ENCODE data around the gene BEGAIN. TPM values are rescaled to one million over a fixed set of nuclear protein-coding genes. Genes with fewer than 3 reads are reported as not detected.

The BEGAIN gene
- total RNA-seq, 4 donors from 2014 or later = 3.5 to 7.1 (median 6.6) TPM

GRCh38 chr14:100581228-100582145 lies 5.7 kb downstream of the BEGAIN start:
- DNase-seq (ENCODE audit: extremely low spot score) = no peak
- intact Hi-C loops (cut with DNase I) = no loop called here
- peaks cover 3 to 6% (median 5%) of the 10 kb centered on the region in 4 donors for H3K4me1 ChIP-seq

GRCh38 chr14:100580316-100581227 lies 6.6 kb downstream of the BEGAIN start:
- no peak for DNase-seq (ENCODE audit: extremely low spot score)
- no peak for TF ChIP-seq EP300 (IDR thresholded peaks at IDR 0.05)
- TF ChIP-seq POLR2A (IDR thresholded peaks at IDR 0.05; ENCODE audit: low read depth) = no peak
- no peak for TF ChIP-seq POLR2AphosphoS5 (IDR thresholded peaks at IDR 0.05)
- TF ChIP-seq CTCF (IDR thresholded peaks at IDR 0.05) = no peak
- Histone ChIP-seq H3K4me1 (no peaks in the 10 kb centered on the region), H3K4me3 (no peak overlapping the region), H3K27me3 (peaks cover 0 to 1% (median 0%) of the 10 kb centered on the region in 4 donors), H3K36me3 (no peaks in the 10 kb centered on the region), H3K9me3 (peaks cover 0 to 4% (median 2%) of the 10 kb centered on the region in 4 donors), H3K27ac (replicated peaks in 1 of 4) (no peak overlapping the region)
- WGBS = 93% methylated on average over 8 of the region's 14 CpGs
- intact Hi-C loops (cut with DNase I) = no loop called here

More at GRCh38 chr14:100581228-100582145, 5.7 kb downstream of the BEGAIN start:
- Histone ChIP-seq H3K27me3 (peaks cover 0 to 10% (median under 1%) of the 10 kb centered on the region in 4 donors), H3K27ac (replicated peaks in 1 of 4) (no peak overlapping the region), H3K9me3 (peaks cover 0 to 4% (median 2%) of the 10 kb centered on the region in 4 donors), H3K36me3 (no peaks in the 10 kb centered on the region), H3K4me3 (no peak overlapping the region)
- no peak for TF ChIP-seq POLR2AphosphoS5 (IDR thresholded peaks at IDR 0.05)
- no peak for TF ChIP-seq POLR2A (IDR thresholded peaks at IDR 0.05; ENCODE audit: low read depth)
- no peak for TF ChIP-seq CTCF (IDR thresholded peaks at IDR 0.05)
- no peak for TF ChIP-seq EP300 (IDR thresholded peaks at IDR 0.05)
- 85% methylated on average over 14 of the region's 28 CpGs for WGBS

GRCh38 chr14:100578552-100578951 lies 8.7 kb downstream of the BEGAIN start:
- WGBS = 98% methylated on average over 4 of the region's 4 CpGs
- Histone ChIP-seq H3K27ac (replicated peaks in 1 of 4) (no peak overlapping the region), H3K27me3 (peaks cover 0 to 7% (median 0%) of the 10 kb centered on the region in 4 donors), H3K4me1 (no peaks in the 10 kb centered on the region), H3K36me3 (no peaks in the 10 kb centered on the region), H3K9me3 (peaks cover 0 to 4% (median 2%) of the 10 kb centered on the region in 4 donors), H3K4me3 (no peak overlapping the region)
- DNase-seq (ENCODE audit: extremely low spot score) = no peak
- TF ChIP-seq POLR2AphosphoS5 (IDR thresholded peaks at IDR 0.05) = no peak
- TF ChIP-seq POLR2A (IDR thresholded peaks at IDR 0.05; ENCODE audit: low read depth) = no peak
- TF ChIP-seq CTCF (IDR thresholded peaks at IDR 0.05) = no peak
- TF ChIP-seq EP300 (IDR thresholded peaks at IDR 0.05) = no peak
- intact Hi-C loops (cut with DNase I) = no loop called here

GRCh38 chr14:100577986-100578431 lies 9.2 kb downstream of the BEGAIN start:
- TF ChIP-seq EP300 (IDR thresholded peaks at IDR 0.05) = no peak
- TF ChIP-seq POLR2AphosphoS5 (IDR thresholded peaks at IDR 0.05) = no peak
- TF ChIP-seq POLR2A (IDR thresholded peaks at IDR 0.05; ENCODE audit: low read depth) = no peak
- TF ChIP-seq CTCF (IDR thresholded peaks at IDR 0.05) = no peak
- Histone ChIP-seq H3K4me1 (no peaks in the 10 kb centered on the region), H3K27me3 (peaks cover 0 to 13% (median 0%) of the 10 kb centered on the region in 4 donors), H3K27ac (replicated peaks in 1 of 4) (no peak overlapping the region), H3K36me3 (no peaks in the 10 kb centered on the region), H3K9me3 (peaks cover 0 to 4% (median 2%) of the 10 kb centered on the region in 4 donors), H3K4me3 (no peak overlapping the region)
- intact Hi-C loops (cut with DNase I) = no loop called here
- WGBS = 93% methylated on average over 5 of the region's 8 CpGs
- DNase-seq (ENCODE audit: extremely low spot score) = no peak

All from esophagus muscularis mucosa (tissue), 4 donors.